OCI-LY1 (cell line): Measurements from ENCODE around the gene BICD1.

ENCODE experiments used
- H2AFZ ChIP-seq: fragments of 200-600 bp; sonication (generic), shearing (Covaris generic); 2 replicates; pipeline ENCODE4 v1.6.0; 2014; ENCODE audit warnings: antibody characterized with exemption, mild to moderate bottlenecking, low read length
- H3F3A ChIP-seq: fragments of 200-600 bp; sonication (generic), shearing (Covaris generic); 2 replicates; pipeline ENCODE4 v1.6.0; 2014; ENCODE audit warnings: mild to moderate bottlenecking, antibody characterized with exemption, low read length, moderate library complexity; ENCODE audit not compliant: insufficient read depth
- H3K27ac ChIP-seq: fragments of 200-600 bp; sonication (generic); 2 replicates; pipeline ENCODE4 v1.5.1; 2014; ENCODE audit warnings: low read length, mixed run types, mild to moderate bottlenecking, low read depth; ENCODE audit not compliant: poor library complexity, severe bottlenecking
- H3K27me3 ChIP-seq: fragments of 200-600 bp; sonication (generic); 2 replicates; pipeline ENCODE4 v1.6.0; 2014; ENCODE audit warnings: antibody characterized with exemption, mild to moderate bottlenecking, low read length, moderate library complexity; ENCODE audit not compliant: insufficient read depth
- H3K36me3 ChIP-seq: fragments of 200-600 bp; sonication (generic); 2 replicates; pipeline ENCODE4 v1.6.1; 2014; ENCODE audit warnings: mild to moderate bottlenecking, antibody characterized with exemption, low read length, moderate library complexity, mixed read lengths; ENCODE audit not compliant: insufficient read depth
- H3K4me1 ChIP-seq: fragments of 200-600 bp; sonication (generic); 2 replicates; pipeline ENCODE4 v1.5.1; 2014; ENCODE audit warnings: mild to moderate bottlenecking, low read length, moderate library complexity; ENCODE audit not compliant: insufficient read depth, severe bottlenecking
- H3K4me2 ChIP-seq: fragments of 200-600 bp; sonication (generic), shearing (Covaris generic); 2 replicates; pipeline ENCODE4 v1.6.1; 2014; ENCODE audit warnings: low read length
- H3K4me3 ChIP-seq: fragments of 200-600 bp; sonication (generic); 2 replicates; pipeline ENCODE4 v1.5.1; 2014; ENCODE audit warnings: low read length, low read depth, mild to moderate bottlenecking, mixed read lengths; ENCODE audit not compliant: poor library complexity, severe bottlenecking
- H3K79me2 ChIP-seq: fragments of 200-600 bp; shearing (Covaris generic); 2 replicates; pipeline ENCODE4 v1.6.1; 2016; ENCODE audit warnings: mixed run types, low read length, mixed read lengths; ENCODE audit not compliant: insufficient read depth
- H3K9ac ChIP-seq: fragments of 200-600 bp; sonication (generic), shearing (Covaris generic); 2 replicates; pipeline ENCODE4 v1.6.1; 2014; ENCODE audit warnings: mild to moderate bottlenecking, low read length, mixed read lengths
- H3K9me2 ChIP-seq: fragments of 200-600 bp; sonication (generic), shearing (Covaris generic); 2 replicates; pipeline ENCODE4 v1.6.1; 2014; ENCODE audit warnings: low read depth, mild to moderate bottlenecking, low read length, mixed read lengths
- H3K9me3 ChIP-seq: fragments of 200-600 bp; shearing (Covaris generic); 2 replicates; pipeline ENCODE4 v1.6.1; 2014; ENCODE audit warnings: low read length, mixed read lengths
- H4K20me1 ChIP-seq: fragments of 200-600 bp; sonication (generic), shearing (Covaris generic); 2 replicates; pipeline ENCODE4 v1.6.0; 2016; ENCODE audit warnings: mild to moderate bottlenecking, low read length; ENCODE audit not compliant: insufficient read depth
- EZH2 ChIP-seq: fragments of 200-600 bp; sonication (generic), shearing (Covaris generic); IDR thresholded peaks from 2 replicates; pipeline ENCODE4 v1.8.0; 2017; ENCODE audit warnings: borderline replicate concordance, mixed run types, mild to moderate bottlenecking, antibody characterized with exemption, low read length, moderate library complexity, mixed read lengths
- TF ChIP-seq, protein P1 (sequence below): fragments of 200-600 bp; sonication (generic), shearing (Covaris generic); IDR thresholded peaks from 2 replicates; pipeline ENCODE4 v1.5.1; 2017; ENCODE audit warnings: mild to moderate bottlenecking, antibody characterized with exemption, low read length, moderate library complexity, mixed read lengths

The BICD1 gene

DNA sequence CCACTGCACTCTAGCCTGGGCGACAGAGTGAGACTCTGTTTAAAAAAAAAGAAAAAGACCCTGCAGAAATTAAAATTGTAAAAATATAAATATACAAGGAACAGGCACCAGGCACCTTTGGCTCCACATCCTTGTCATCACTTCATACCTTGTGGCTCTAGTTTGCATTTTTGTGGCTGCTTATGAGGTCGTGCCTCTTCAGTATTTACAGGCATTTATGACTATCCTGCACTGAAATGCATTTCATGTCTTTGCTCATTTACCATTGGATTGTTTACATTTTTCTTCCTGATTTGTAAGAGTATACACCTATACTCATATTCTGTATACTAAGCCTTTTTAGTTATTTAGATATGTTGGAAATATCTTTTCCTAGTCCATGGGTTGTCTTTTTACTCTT is 20.1 kb downstream of the BICD1 start:
- peaks cover 42% of the 10 kb centered on the region for H3K4me1 ChIP-seq
- H3F3A ChIP-seq, result no peaks in the 10 kb centered on the region
- peaks cover 41% of the 10 kb centered on the region for H3K79me2 ChIP-seq
- H3K36me3 ChIP-seq, result peaks cover 3% of the 10 kb centered on the region; the same call in 1 of the 2 replicates
- no peak overlapping the region for H3K4me2 ChIP-seq
- no peak overlapping the region for H3K27ac ChIP-seq
- no peaks in the 10 kb centered on the region for H4K20me1 ChIP-seq
- no peaks in the 10 kb centered on the region for H3K9me3 ChIP-seq
- no peaks in the 10 kb centered on the region for H3K27me3 ChIP-seq
- no peak overlapping the region for H2AFZ ChIP-seq
- H3K4me3 ChIP-seq, result no peak overlapping the region
- H3K9me2 ChIP-seq, result no peaks in the 10 kb centered on the region
- no peak overlapping the region for H3K9ac ChIP-seq
- TF ChIP-seq EZH2, result no peak
- TF ChIP-seq, protein P1, sequence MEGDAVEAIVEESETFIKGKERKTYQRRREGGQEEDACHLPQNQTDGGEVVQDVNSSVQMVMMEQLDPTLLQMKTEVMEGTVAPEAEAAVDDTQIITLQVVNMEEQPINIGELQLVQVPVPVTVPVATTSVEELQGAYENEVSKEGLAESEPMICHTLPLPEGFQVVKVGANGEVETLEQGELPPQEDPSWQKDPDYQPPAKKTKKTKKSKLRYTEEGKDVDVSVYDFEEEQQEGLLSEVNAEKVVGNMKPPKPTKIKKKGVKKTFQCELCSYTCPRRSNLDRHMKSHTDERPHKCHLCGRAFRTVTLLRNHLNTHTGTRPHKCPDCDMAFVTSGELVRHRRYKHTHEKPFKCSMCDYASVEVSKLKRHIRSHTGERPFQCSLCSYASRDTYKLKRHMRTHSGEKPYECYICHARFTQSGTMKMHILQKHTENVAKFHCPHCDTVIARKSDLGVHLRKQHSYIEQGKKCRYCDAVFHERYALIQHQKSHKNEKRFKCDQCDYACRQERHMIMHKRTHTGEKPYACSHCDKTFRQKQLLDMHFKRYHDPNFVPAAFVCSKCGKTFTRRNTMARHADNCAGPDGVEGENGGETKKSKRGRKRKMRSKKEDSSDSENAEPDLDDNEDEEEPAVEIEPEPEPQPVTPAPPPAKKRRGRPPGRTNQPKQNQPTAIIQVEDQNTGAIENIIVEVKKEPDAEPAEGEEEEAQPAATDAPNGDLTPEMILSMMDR, result no peak

DNA sequence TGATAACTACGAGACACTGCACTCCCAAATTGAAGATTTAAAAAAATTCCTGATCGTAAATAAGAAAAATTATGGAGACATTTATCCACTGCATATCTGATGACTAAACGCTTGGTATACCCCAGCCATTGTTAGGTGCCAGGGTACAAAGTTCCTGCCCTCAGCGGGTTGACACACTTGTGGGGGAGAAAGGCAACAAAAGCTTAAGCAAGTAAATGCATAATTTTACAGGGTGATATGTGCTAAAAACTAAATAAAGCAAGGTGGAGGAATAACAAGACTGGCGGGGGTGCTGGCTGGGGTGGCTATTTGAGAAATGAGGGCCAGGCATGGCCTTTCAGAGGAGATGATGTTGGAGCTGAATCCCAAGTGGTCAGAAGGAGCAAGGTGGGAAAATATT is 25.0 kb downstream of the BICD1 start:
- Histone ChIP-seq H3K27me3 (no peaks in the 10 kb centered on the region), H3K9me3 (no peaks in the 10 kb centered on the region), H3K9ac (no peak overlapping the region), H3K36me3 (0 out of 2 replicates have a peak, but pooled peaks cover 3% of the 10 kb centered on the region), H3K9me2 (no peaks in the 10 kb centered on the region), H3K79me2 (peaks cover 18% of the 10 kb centered on the region), H3K27ac (peak overlapping the region; percentile 60), H3F3A (no peaks in the 10 kb centered on the region), H4K20me1 (no peaks in the 10 kb centered on the region), H3K4me1 (peaks cover 68% of the 10 kb centered on the region), H3K4me2 (no peak overlapping the region), H3K4me3 (no peak overlapping the region), H2AFZ (no peak overlapping the region)
- TF ChIP-seq, protein P1, result no peak
- no peak for TF ChIP-seq EZH2

DNA sequence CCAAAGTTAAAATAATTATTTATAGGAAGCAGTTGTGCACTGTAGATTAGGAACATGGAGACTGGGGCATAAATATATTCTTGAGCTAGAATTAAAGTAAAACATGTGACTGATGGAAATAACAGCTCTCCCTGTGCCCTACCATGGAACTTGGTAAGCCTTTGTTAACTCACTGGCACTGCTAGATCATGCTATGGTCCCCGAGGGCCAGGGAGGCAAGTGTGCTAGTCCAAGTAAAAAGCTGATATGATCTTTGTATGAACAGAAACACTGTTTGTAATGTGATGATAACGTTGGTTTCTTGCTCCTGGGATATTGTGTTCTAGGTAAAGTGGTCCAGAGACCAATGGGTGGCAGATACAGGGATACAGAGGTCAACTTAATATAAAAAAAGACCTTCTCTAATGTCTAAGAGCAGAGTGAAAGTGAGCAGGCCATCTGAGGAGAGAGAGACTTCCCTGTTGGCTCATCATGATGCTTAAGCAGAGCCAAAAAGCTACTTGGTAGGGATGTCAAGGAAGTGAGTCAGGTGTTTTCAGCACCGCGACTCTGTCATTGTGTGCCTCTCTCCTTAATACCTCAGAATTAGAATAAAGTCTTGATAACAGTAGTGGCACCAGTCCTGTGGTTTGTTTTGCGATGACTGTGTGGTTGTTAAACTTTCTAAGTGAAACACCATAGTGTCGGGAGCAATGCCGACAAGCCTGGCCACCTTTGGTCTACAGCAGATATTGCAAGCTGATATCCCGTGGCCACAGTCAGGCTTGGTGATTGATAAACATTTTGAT is 27.6 kb downstream of the BICD1 start:
- H4K20me1 ChIP-seq, result no peaks in the 10 kb centered on the region
- H3K4me3 ChIP-seq, result peak overlapping the region; percentile 9
- H3K36me3 ChIP-seq, result no peaks in the 10 kb centered on the region
- peaks cover 7% of the 10 kb centered on the region; the same call in 1 of the 2 replicates for H3F3A ChIP-seq
- peak overlapping the region; percentile 99 for H3K27ac ChIP-seq
- H3K79me2 ChIP-seq, result peaks cover 7% of the 10 kb centered on the region
- no peaks in the 10 kb centered on the region for H3K27me3 ChIP-seq
- no peak overlapping the region for H2AFZ ChIP-seq
- peak overlapping the region; percentile 37; the same call in 1 of the 2 replicates for H3K9ac ChIP-seq
- no peaks in the 10 kb centered on the region for H3K9me2 ChIP-seq
- TF ChIP-seq, protein P1, result peak; percentile 7; the same call in 1 of the 2 replicates
- no peak for TF ChIP-seq EZH2
- no peaks in the 10 kb centered on the region for H3K9me3 ChIP-seq
- H3K4me2 ChIP-seq, result peak overlapping the region; percentile 50
- peaks cover 82% of the 10 kb centered on the region for H3K4me1 ChIP-seq
